HEK293T (cell line): ENCODE measurements around the gene BUB3.

ENCODE experiments used
- CTCF ChIA-PET: fragments of 350-600 bp; formaldehyde crosslinking; extraction: SDS; loops from one replicate; lab custom pipeline; 2021; ENCODE audit warnings: antibody characterized with exemption, inconsistent platforms; lab: Yijun Ruan, JAX
- POLR2A ChIA-PET: fragments of 350-600 bp; formaldehyde crosslinking; extraction: SDS; loops from one replicate; lab custom pipeline; 2020; ENCODE audit warnings: antibody characterized with exemption, inconsistent platforms; lab: Yijun Ruan, JAX
- DNase-seq: peaks from one replicate; pipeline ENCODE4 v3.0.0; 2012; ENCODE audit warnings: mixed read lengths; ENCODE audit errors: extremely low spot score
- ARNT ChIP-seq: fragments of 450-650 bp; IDR thresholded peaks from 2 replicates; pipeline ENCODE4 v1.6.1; 2017; ENCODE audit warnings: mild to moderate bottlenecking
- BHLHE40 ChIP-seq: fragments of 450-650 bp; IDR thresholded peaks from 2 replicates; pipeline ENCODE4 v1.6.1; 2016; ENCODE audit warnings: mild to moderate bottlenecking, moderate library complexity, borderline replicate concordance
- CTBP1 ChIP-seq: fragments of 450-650 bp; IDR thresholded peaks from 2 replicates; pipeline ENCODE4 v1.6.1; 2016; ENCODE audit warnings: borderline replicate concordance
- ELF4 ChIP-seq: fragments of 450-650 bp; IDR thresholded peaks from 2 replicates; pipeline ENCODE4 v1.6.1; 2017; ENCODE audit warnings: antibody characterized with exemption
- FOXA1 ChIP-seq: fragments of 450-650 bp; IDR thresholded peaks from 2 replicates; pipeline ENCODE4 v1.6.1; 2016; ENCODE audit warnings: mild to moderate bottlenecking
- FOXK2 ChIP-seq: fragments of 450-650 bp; IDR thresholded peaks from 2 replicates; pipeline ENCODE4 v1.6.1; 2016; ENCODE audit warnings: mild to moderate bottlenecking
- FOXM1 ChIP-seq: fragments of 450-650 bp; IDR thresholded peaks from 2 replicates; pipeline ENCODE4 v1.6.1; 2017; ENCODE audit warnings: mild to moderate bottlenecking, borderline replicate concordance
- HDGF ChIP-seq: fragments of 450-650 bp; IDR thresholded peaks from 2 replicates; pipeline ENCODE4 v1.6.1; 2017; ENCODE audit warnings: antibody characterized with exemption, borderline replicate concordance
- L3MBTL2 ChIP-seq: fragments of 450-650 bp; conservative IDR thresholded peaks from 2 replicates; pipeline ENCODE4 v1.6.1; 2016; ENCODE audit warnings: mild to moderate bottlenecking
- LEF1 ChIP-seq: fragments of 450-650 bp; IDR thresholded peaks from 2 replicates; pipeline ENCODE4 v1.6.1; 2017; ENCODE audit warnings: mild to moderate bottlenecking, borderline replicate concordance
- NFRKB ChIP-seq: fragments of 450-650 bp; IDR thresholded peaks from 2 replicates; pipeline ENCODE4 v1.6.1; 2016; ENCODE audit warnings: mild to moderate bottlenecking, moderate library complexity
- PKNOX1 ChIP-seq: fragments of 450-650 bp; IDR thresholded peaks from 2 replicates; pipeline ENCODE4 v1.6.1; 2016
- SP1 ChIP-seq: fragments of 450-650 bp; IDR thresholded peaks from 2 replicates; pipeline ENCODE4 v1.6.1; 2017
- SUZ12 ChIP-seq: fragments of 450-650 bp; IDR thresholded peaks from 2 replicates; pipeline ENCODE4 v1.6.1; 2016; ENCODE audit warnings: mild to moderate bottlenecking
- TARDBP ChIP-seq: fragments of 450-650 bp; IDR thresholded peaks from 2 replicates; pipeline ENCODE4 v1.6.1; 2016
- ZNF384 ChIP-seq: fragments of 450-650 bp; IDR thresholded peaks from 2 replicates; pipeline ENCODE4 v1.6.1; 2016

BUB3 gene

GRCh38 chr10:123180101-123181090 lies 26.2 kb downstream of the BUB3 start:
- POLR2A ChIA-PET, result no interaction called here
- TF ChIP-seq PKNOX1 (no peak), BHLHE40 (no peak), LEF1 (no peak), L3MBTL2 (no peak), FOXA1 (no peak)
- no peak for DNase-seq
- CTCF ChIA-PET, result no interaction called here

- TF ChIP-seq NFRKB (no peak), FOXK2 (no peak), ELF4 (no peak), ARNT (no peak), L3MBTL2 (no peak), SUZ12 (no peak), BHLHE40 (no peak), FOXA1 (no peak), SP1 (no peak), FOXM1 (no peak), CTBP1 (no peak), PKNOX1 (no peak), ZNF384 (no peak), TARDBP (no peak), HDGF (no peak), LEF1 (no peak)
- CTCF ChIA-PET, result no interaction called here
- POLR2A ChIA-PET, result no interaction called here
- DNase-seq, result no peak
These were observed 29.5 kb downstream of the BUB3 start for GRCh38 chr10:123183724-123184123.

GRCh38 chr10:123187781-123188180 lies 33.6 kb downstream of the BUB3 start:
- ChIA-PET POLR2A (no interaction called here), CTCF (no interaction called here)
- DNase-seq, result no peak
- no peak for TF ChIP-seq NFRKB

GRCh38 chr10:123191886-123192285 lies 37.7 kb downstream of the BUB3 start:
- TF ChIP-seq SP1 (no peak), FOXM1 (no peak)
- no peak for DNase-seq
- POLR2A ChIA-PET, result interaction anchor here (1.0 kb wide), 1 partner anchor 38 kb away, joined by 3 read pairs; the partner anchor contains the start of gene BUB3
- CTCF ChIA-PET, result no interaction called here

- CTCF ChIA-PET, result no interaction called here
- POLR2A ChIA-PET, result no interaction called here
These were observed 39.9 kb downstream of the BUB3 start for GRCh38 chr10:123194056-123194455.

GRCh38 chr10:123200531-123200930 lies 46.3 kb downstream of the BUB3 start:
- no peak for DNase-seq
- CTCF ChIA-PET, result interaction anchor here (0.6 kb wide), 1 partner anchor 363 kb away, joined by 3 read pairs; no protein-coding TSS in a partner anchor
- no peak for TF ChIP-seq FOXK2
- TF ChIP-seq ZNF384, result no peak
- TF ChIP-seq BHLHE40, result no peak
- no peak for TF ChIP-seq CTBP1
- no peak for TF ChIP-seq FOXM1
- TF ChIP-seq PKNOX1, result no peak
- no peak for TF ChIP-seq SUZ12
- no peak for TF ChIP-seq FOXA1
- no peak for TF ChIP-seq ARNT
- no peak for TF ChIP-seq NFRKB
- POLR2A ChIA-PET, result no interaction called here

More at GRCh38 chr10:123194056-123194455, 39.9 kb downstream of the BUB3 start:
- TF ChIP-seq FOXK2 (no peak), CTBP1 (no peak), NFRKB (no peak), TARDBP (no peak), LEF1 (no peak), L3MBTL2 (no peak), FOXA1 (no peak), ELF4 (no peak), BHLHE40 (no peak), ZNF384 (no peak), PKNOX1 (no peak)
- DNase-seq, result no peak
